Panc1 (cell line): ENCODE data around the gene SBF2. TPM values are rescaled to one million over a fixed set of nuclear protein-coding genes. Genes with fewer than 3 reads are reported as not detected.

ENCODE experiments used
- ATAC-seq: fragments of 200-7000 bp; cut with Tn5 transposase; 2 replicates; pipeline ENCODE4 v1.9.1; 2020; ENCODE audit warnings: mild to moderate bottlenecking, moderate library complexity
- BruUV-seq: library from RNA; stranded (reverse); fragments of 400-500 nt; replicated peaks from 2 replicates; lab custom pipeline; 2021; lab: Mats Ljungman, UMichigan
- CTCF ChIA-PET: fragments of 300-600 bp; sonication (Branson Sonifier 250); formaldehyde crosslinking; loops from one replicate; lab custom pipeline; 2022; ENCODE audit warnings: antibody characterized with exemption; lab: Charles Lee
- POLR2A ChIA-PET: fragments of 300-600 bp; sonication (Branson Sonifier 250); formaldehyde crosslinking; loops from one replicate; lab custom pipeline; 2022; ENCODE audit warnings: antibody characterized with exemption; lab: Charles Lee
- DNase-seq: peaks from one replicate; pipeline ENCODE4 v3.0.0-alpha.2; 2010; ENCODE audit warnings: low read depth, low spot score
- H3K27ac ChIP-seq: 2 replicates; pipeline ENCODE4 v1.5.1; 2011; ENCODE audit warnings: mild to moderate bottlenecking, low read length, inconsistent platforms
- H3K27me3 ChIP-seq: fragments of 200-500 bp; sonication (Bioruptor generic); 2 replicates; pipeline ENCODE4 v1.6.0; 2014; ENCODE audit warnings: low read length, inconsistent platforms; ENCODE audit not compliant: control insufficient read depth, insufficient read depth
- H3K36me3 ChIP-seq: fragments of 200-500 bp; sonication (Bioruptor generic); 2 replicates; pipeline ENCODE4 v1.5.1; 2014; ENCODE audit warnings: inconsistent platforms, mild to moderate bottlenecking, low read length, moderate library complexity; ENCODE audit not compliant: control insufficient read depth, insufficient read depth
- H3K4me1 ChIP-seq: 2 replicates; pipeline ENCODE4 v1.5.1; 2011; ENCODE audit warnings: inconsistent platforms, mild to moderate bottlenecking, low read length, moderate library complexity; ENCODE audit not compliant: control insufficient read depth, insufficient read depth
- H3K4me3 ChIP-seq, 2 experiments: 2 replicates each; pipeline ENCODE4 v1.5.1; 2011 to 2012; ENCODE audit warnings: low read depth in 2 of 2, low read length in 2 of 2, mild to moderate bottlenecking in 2 of 2, inconsistent platforms in 1 of 2, moderate library complexity in 1 of 2
- H3K9me3 ChIP-seq: fragments of 200-500 bp; sonication (Bioruptor generic); 2 replicates; pipeline ENCODE4 v1.5.1; 2014; ENCODE audit warnings: low read depth, mild to moderate bottlenecking, inconsistent platforms, low read length, moderate library complexity; ENCODE audit not compliant: control insufficient read depth, insufficient read depth
- POLR2AphosphoS5 ChIP-seq: IDR thresholded peaks from 2 replicates; pipeline ENCODE4 v1.6.1; 2012; ENCODE audit warnings: mild to moderate bottlenecking, low read depth, low read length, moderate library complexity
- SIN3A ChIP-seq: IDR thresholded peaks from 2 replicates; pipeline ENCODE4 v1.6.1; 2012; ENCODE audit warnings: low read depth, mild to moderate bottlenecking, low read length, moderate library complexity, borderline replicate concordance; ENCODE audit not compliant: insufficient read depth
- TCF7L2 ChIP-seq: IDR thresholded peaks from 2 replicates; pipeline ENCODE4 v1.6.1; 2011; ENCODE audit warnings: mild to moderate bottlenecking, low read depth, low read length, inconsistent platforms
- in situ Hi-C: cut with HindIII; loops from 2 replicates; pipeline ENCODE4 v1.10.0; 2016; ENCODE audit warnings: low sequenced_read_pairs, low pct_unique_long_range_greater_than_20kb
- intact Hi-C: fragments of 100-400 bp; cut with micrococcal nuclease; formaldehyde crosslinking; loops from one replicate; pipeline ENCODE4 v1.10.0; 2022; ENCODE audit not compliant: unreplicated experiment
- total RNA-seq: library from RNA; stranded (reverse); gene quantifications from one replicate; pipeline ENCODE4 v1.2.1, GENCODE V29; 2021; ENCODE audit not compliant: unreplicated experiment
- TF ChIP-seq, protein P1 (sequence below): fragments of 450-650 bp; IDR thresholded peaks from 2 replicates; pipeline ENCODE4 v1.5.1; 2017; ENCODE audit warnings: mild to moderate bottlenecking
- TF ChIP-seq, protein P2 (sequence below), 2 experiments: IDR thresholded peaks; 2 replicates each; pipeline ENCODE4 v1.6.1; 2011 to 2012; ENCODE audit warnings: low read depth in 2 of 2, control low read depth in 1 of 2, low read length in 1 of 2, mild to moderate bottlenecking in 1 of 2, moderate library complexity in 1 of 2; ENCODE audit not compliant: insufficient read depth in 1 of 2

SBF2 gene
- total RNA-seq, 1 experiment from 2014 or later = 65.0 TPM

DNA sequence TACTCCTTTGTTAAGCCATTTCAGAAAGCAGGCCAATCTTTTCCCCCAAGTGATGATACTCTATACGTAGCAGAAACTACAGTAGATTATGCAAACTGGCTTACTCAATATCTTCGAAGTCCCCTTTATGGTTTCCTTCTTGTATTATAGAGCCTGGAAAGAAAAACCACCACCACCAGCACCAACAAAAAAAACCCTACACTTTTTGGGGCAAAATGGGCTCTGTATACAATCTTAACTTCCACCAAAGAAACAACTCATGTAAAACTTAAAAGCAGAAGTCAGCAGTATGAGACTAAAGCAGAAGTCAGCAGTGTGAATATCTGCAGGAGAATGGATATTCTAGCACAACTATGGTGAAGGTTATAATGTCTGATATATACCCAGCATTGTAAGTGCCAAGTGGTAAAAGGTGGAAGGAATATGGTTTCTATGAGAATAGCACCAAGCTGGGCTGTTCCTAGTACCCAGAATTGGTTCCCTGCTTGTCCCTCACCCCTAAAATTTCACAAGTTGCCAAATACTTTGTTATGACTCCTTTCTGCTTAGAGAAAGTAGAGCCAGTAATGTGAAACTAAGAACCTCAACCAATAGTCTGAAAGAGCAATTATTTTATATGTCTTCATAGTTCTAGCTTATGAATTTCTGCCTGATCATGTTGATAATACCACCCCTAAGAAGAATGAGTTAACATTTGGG is 252.1 kb downstream of the SBF2 start:
- intact Hi-C loops = no loop called here
- BruUV-seq = no TSS peak
- POLR2A ChIA-PET = no interaction called here
- DNase-seq (no peak), ATAC-seq (no peak)
- in situ Hi-C loops = no loop called here
- Histone ChIP-seq H3K36me3 (no peaks in the 10 kb centered on the region), H3K9me3 (peaks cover 27% of the 10 kb centered on the region), H3K27ac (peak overlapping the region; percentile 48; the same call in 1 of the 2 replicates), H3K4me1 (no peaks in the 10 kb centered on the region), H3K4me3 (no peak overlapping the region), H3K27me3 (no peaks in the 10 kb centered on the region)
- TF ChIP-seq, protein P1, sequence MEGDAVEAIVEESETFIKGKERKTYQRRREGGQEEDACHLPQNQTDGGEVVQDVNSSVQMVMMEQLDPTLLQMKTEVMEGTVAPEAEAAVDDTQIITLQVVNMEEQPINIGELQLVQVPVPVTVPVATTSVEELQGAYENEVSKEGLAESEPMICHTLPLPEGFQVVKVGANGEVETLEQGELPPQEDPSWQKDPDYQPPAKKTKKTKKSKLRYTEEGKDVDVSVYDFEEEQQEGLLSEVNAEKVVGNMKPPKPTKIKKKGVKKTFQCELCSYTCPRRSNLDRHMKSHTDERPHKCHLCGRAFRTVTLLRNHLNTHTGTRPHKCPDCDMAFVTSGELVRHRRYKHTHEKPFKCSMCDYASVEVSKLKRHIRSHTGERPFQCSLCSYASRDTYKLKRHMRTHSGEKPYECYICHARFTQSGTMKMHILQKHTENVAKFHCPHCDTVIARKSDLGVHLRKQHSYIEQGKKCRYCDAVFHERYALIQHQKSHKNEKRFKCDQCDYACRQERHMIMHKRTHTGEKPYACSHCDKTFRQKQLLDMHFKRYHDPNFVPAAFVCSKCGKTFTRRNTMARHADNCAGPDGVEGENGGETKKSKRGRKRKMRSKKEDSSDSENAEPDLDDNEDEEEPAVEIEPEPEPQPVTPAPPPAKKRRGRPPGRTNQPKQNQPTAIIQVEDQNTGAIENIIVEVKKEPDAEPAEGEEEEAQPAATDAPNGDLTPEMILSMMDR = no peak
- TF ChIP-seq, protein P2, sequence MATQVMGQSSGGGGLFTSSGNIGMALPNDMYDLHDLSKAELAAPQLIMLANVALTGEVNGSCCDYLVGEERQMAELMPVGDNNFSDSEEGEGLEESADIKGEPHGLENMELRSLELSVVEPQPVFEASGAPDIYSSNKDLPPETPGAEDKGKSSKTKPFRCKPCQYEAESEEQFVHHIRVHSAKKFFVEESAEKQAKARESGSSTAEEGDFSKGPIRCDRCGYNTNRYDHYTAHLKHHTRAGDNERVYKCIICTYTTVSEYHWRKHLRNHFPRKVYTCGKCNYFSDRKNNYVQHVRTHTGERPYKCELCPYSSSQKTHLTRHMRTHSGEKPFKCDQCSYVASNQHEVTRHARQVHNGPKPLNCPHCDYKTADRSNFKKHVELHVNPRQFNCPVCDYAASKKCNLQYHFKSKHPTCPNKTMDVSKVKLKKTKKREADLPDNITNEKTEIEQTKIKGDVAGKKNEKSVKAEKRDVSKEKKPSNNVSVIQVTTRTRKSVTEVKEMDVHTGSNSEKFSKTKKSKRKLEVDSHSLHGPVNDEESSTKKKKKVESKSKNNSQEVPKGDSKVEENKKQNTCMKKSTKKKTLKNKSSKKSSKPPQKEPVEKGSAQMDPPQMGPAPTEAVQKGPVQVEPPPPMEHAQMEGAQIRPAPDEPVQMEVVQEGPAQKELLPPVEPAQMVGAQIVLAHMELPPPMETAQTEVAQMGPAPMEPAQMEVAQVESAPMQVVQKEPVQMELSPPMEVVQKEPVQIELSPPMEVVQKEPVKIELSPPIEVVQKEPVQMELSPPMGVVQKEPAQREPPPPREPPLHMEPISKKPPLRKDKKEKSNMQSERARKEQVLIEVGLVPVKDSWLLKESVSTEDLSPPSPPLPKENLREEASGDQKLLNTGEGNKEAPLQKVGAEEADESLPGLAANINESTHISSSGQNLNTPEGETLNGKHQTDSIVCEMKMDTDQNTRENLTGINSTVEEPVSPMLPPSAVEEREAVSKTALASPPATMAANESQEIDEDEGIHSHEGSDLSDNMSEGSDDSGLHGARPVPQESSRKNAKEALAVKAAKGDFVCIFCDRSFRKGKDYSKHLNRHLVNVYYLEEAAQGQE (IDR thresholded peaks at IDR 0.05; ENCODE audit: insufficient read depth in 1 of 2, low read depth in 2 of 2, low read length in 1 of 2) = no peak
- TF ChIP-seq POLR2AphosphoS5 (no peak), TCF7L2 (no peak), SIN3A (no peak)
- CTCF ChIA-PET = no interaction called here

DNA sequence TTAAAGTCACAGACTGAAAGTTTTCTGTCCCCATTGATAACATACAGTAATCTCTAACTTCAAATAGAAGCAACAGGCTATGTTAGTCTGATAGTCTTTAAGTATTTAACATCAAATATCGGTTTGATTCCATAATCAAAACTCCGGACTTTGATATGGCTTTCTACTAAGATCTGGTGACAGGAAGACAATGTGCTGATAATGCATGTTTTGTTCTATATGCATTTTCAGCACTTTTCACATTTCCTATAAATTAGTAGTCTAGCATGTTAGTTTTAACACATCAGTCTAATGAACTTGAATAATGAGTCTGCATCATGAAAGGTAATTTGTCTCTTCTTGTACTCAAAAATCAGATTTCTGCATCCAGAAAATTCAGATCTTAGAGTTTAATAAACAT is 252.7 kb downstream of the SBF2 start:
- H3K4me3 ChIP-seq = no peak overlapping the region
- H3K9me3 ChIP-seq = peaks cover 23% of the 10 kb centered on the region
- in situ Hi-C loops (no loop called here), intact Hi-C loops (no loop called here)
- BruUV-seq = no TSS peak
- ATAC-seq = no peak
- no peaks in the 10 kb centered on the region for H3K4me1 ChIP-seq
- ChIA-PET CTCF (interaction anchor here (0.6 kb wide), 1 partner anchor 329 kb away, joined by 3 read pairs; no protein-coding TSS in a partner anchor), POLR2A (no interaction called here)
- peak overlapping the region; percentile 19; the same call in 1 of the 2 replicates for H3K27ac ChIP-seq
- H3K36me3 ChIP-seq = no peaks in the 10 kb centered on the region
- no peaks in the 10 kb centered on the region for H3K27me3 ChIP-seq
- no peak for TF ChIP-seq TCF7L2
- TF ChIP-seq, protein P1 = no peak
- TF ChIP-seq SIN3A = no peak
- no peak for TF ChIP-seq POLR2AphosphoS5
- TF ChIP-seq, protein P2 (IDR thresholded peaks at IDR 0.05; ENCODE audit: insufficient read depth in 1 of 2, low read depth in 2 of 2, low read length in 1 of 2) = no peak
- no peak for DNase-seq
